ENCODE measurements around the gene TMIE.

Gene TMIE

GRCh38 chr3:46701181-46701939, at the start of gene TMIE:
TSS of gene TMIE (plus strand) at chr3:46701392. CDS start at chr3:46701488, 96 bp downstream.
- no peak within 1 kb of the TSS for H3K27ac ChIP-seq
- TF ChIP-seq ZFX (IDR thresholded peaks at IDR 0.05; ENCODE audit: borderline replicate concordance), result no peak
- TF ChIP-seq CTCF (IDR thresholded peaks at IDR 0.05), result no peak

GRCh38 chr3:46655271-46655670, 45.9 kb upstream of the TMIE start:
- H3K27ac ChIP-seq, result no peak overlapping the region
- no peak for TF ChIP-seq ZFX (IDR thresholded peaks at IDR 0.05; ENCODE audit: borderline replicate concordance)
- no peak for TF ChIP-seq CTCF (IDR thresholded peaks at IDR 0.05)

GRCh38 chr3:46656778-46657556, 44.2 kb upstream of the TMIE start:
- H3K27ac ChIP-seq, result no peak overlapping the region
- TF ChIP-seq ZFX (IDR thresholded peaks at IDR 0.05; ENCODE audit: borderline replicate concordance) (no peak), CTCF (IDR thresholded peaks at IDR 0.05) (no peak)

GRCh38 chr3:46659285-46659684, 41.9 kb upstream of the TMIE start:
- H3K27ac ChIP-seq, result no peak overlapping the region
- no peak for TF ChIP-seq CTCF (IDR thresholded peaks at IDR 0.05)
- no peak for TF ChIP-seq ZFX (IDR thresholded peaks at IDR 0.05; ENCODE audit: borderline replicate concordance)

DNA sequence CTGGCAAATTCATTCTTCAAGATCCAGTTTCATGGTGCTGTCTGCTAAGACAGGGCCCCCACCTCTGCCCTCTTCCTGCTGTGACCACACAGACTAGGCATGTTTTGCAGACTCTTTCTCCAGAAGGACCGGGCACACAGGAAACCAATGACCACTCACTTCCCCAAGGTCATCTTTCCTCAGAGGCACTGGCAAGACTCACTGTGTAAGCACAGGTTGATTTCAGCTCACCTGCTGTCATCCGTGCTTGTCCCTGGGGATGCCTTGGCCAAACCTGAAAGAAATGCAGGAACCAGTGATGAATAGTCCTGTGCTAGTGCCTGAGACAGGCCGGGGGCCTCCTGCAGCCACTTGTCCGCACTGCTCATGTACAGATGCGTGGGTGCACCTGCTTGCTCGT, 41.2 kb upstream of the TMIE start:
- no peak for TF ChIP-seq CTCF (IDR thresholded peaks at IDR 0.05)
- no peak for TF ChIP-seq ZFX (IDR thresholded peaks at IDR 0.05; ENCODE audit: borderline replicate concordance)
- H3K27ac ChIP-seq, result no peak overlapping the region

- no peak for TF ChIP-seq CTCF (IDR thresholded peaks at IDR 0.05)
- TF ChIP-seq ZFX (IDR thresholded peaks at IDR 0.05; ENCODE audit: borderline replicate concordance), result no peak
- H3K27ac ChIP-seq, result no peak overlapping the region
Observed at GRCh38 chr3:46660543-46661523, 40.4 kb upstream of the TMIE start.
